ENCODE data around the gene AK8. TPM values are rescaled to one million over a fixed set of nuclear protein-coding genes. Genes with fewer than 3 reads are reported as not detected.

Gene AK8
- total RNA-seq, 4 donors from 2014 or later: 1.4 to 3.7 (median 1.8) TPM

- no peaks in the 10 kb centered on the region for H3K9me3 ChIP-seq
- peaks cover 23% of the 10 kb centered on the region for H3K4me1 ChIP-seq
- H3K27ac ChIP-seq: no peak overlapping the region
- DNase-seq (ENCODE audit: low spot score in 2 of 2): no peak
- TF ChIP-seq POLR2AphosphoS5 (IDR thresholded peaks at IDR 0.05) (no peak), EP300 (IDR thresholded peaks at IDR 0.05) (no peak), CTCF (IDR thresholded peaks at IDR 0.05) (no peak), POLR2A (IDR thresholded peaks at IDR 0.05) (no peak)
- H3K27me3 ChIP-seq: no peaks in the 10 kb centered on the region
- no peaks in the 10 kb centered on the region for H3K36me3 ChIP-seq
- WGBS: 62% methylated on average over 7 of the region's 7 CpGs
- H3K4me3 ChIP-seq: no peak overlapping the region
Observed at GRCh38 chr9:132858751-132859150, 19.3 kb downstream of the AK8 start.

- no peaks in the 10 kb centered on the region for H3K9me3 ChIP-seq
- no peak for DNase-seq (ENCODE audit: low spot score in 2 of 2)
- peak in 1 of 2 donors; percentile 5 for TF ChIP-seq CTCF (IDR thresholded peaks at IDR 0.05)
- TF ChIP-seq POLR2AphosphoS5 (IDR thresholded peaks at IDR 0.05): no peak
- WGBS: 54% methylated on average over 16 of the region's 24 CpGs
- H3K27ac ChIP-seq: peak overlapping the region; percentile 51
- peaks cover 23% of the 10 kb centered on the region for H3K4me1 ChIP-seq
- no peak overlapping the region for H3K4me3 ChIP-seq
- no peaks in the 10 kb centered on the region for H3K36me3 ChIP-seq
- no peaks in the 10 kb centered on the region for H3K27me3 ChIP-seq
Observed at GRCh38 chr9:132857616-132858342, 20.3 kb downstream of the AK8 start.

GRCh38 chr9:132857031-132857430, 21.1 kb downstream of the AK8 start:
- peak in 1 of 2 donors; percentile 63 for DNase-seq (ENCODE audit: low spot score in 2 of 2)
- Histone ChIP-seq H3K4me3 (no peak overlapping the region), H3K27me3 (no peaks in the 10 kb centered on the region), H3K9me3 (no peaks in the 10 kb centered on the region), H3K4me1 (peaks cover 23% of the 10 kb centered on the region), H3K36me3 (no peaks in the 10 kb centered on the region), H3K27ac (peak overlapping the region; percentile 51)
- WGBS: 36% methylated on average over 7 of the region's 8 CpGs
- TF ChIP-seq EP300 (IDR thresholded peaks at IDR 0.05) (no peak), CTCF (IDR thresholded peaks at IDR 0.05) (no peak), POLR2AphosphoS5 (IDR thresholded peaks at IDR 0.05) (no peak), POLR2A (IDR thresholded peaks at IDR 0.05) (no peak)

- Histone ChIP-seq H3K27me3 (no peaks in the 10 kb centered on the region), H3K9me3 (no peaks in the 10 kb centered on the region), H3K4me3 (no peak overlapping the region), H3K27ac (no peak overlapping the region), H3K36me3 (no peaks in the 10 kb centered on the region), H3K4me1 (peaks cover 23% of the 10 kb centered on the region)
- WGBS: 85% methylated on average over 5 of the region's 5 CpGs
- no peak for TF ChIP-seq EP300 (IDR thresholded peaks at IDR 0.05)
- TF ChIP-seq POLR2A (IDR thresholded peaks at IDR 0.05): no peak
- TF ChIP-seq POLR2AphosphoS5 (IDR thresholded peaks at IDR 0.05): no peak
- no peak for TF ChIP-seq CTCF (IDR thresholded peaks at IDR 0.05)
- no peak for DNase-seq (ENCODE audit: low spot score in 2 of 2)
Observed at GRCh38 chr9:132855904-132856303, 22.2 kb downstream of the AK8 start.

GRCh38 chr9:132854832-132855231, 23.3 kb downstream of the AK8 start:
- Histone ChIP-seq H3K27ac (no peak overlapping the region), H3K4me1 (peaks cover 23% of the 10 kb centered on the region), H3K9me3 (no peaks in the 10 kb centered on the region), H3K27me3 (no peaks in the 10 kb centered on the region), H3K4me3 (no peak overlapping the region), H3K36me3 (no peaks in the 10 kb centered on the region)
- 65% methylated on average over 10 of the region's 10 CpGs for WGBS
- TF ChIP-seq POLR2A (IDR thresholded peaks at IDR 0.05) (no peak), CTCF (IDR thresholded peaks at IDR 0.05) (no peak), EP300 (IDR thresholded peaks at IDR 0.05) (no peak), POLR2AphosphoS5 (IDR thresholded peaks at IDR 0.05) (no peak)
- no peak for DNase-seq (ENCODE audit: low spot score in 2 of 2)
